ENCODE data around the gene ELK4. TPM values are rescaled to one million over a fixed set of nuclear protein-coding genes. Genes with fewer than 3 reads are reported as not detected.

ELK4 gene
- total and polyA plus RNA-seq, 8 donors: 3.5 to 38.7 (median 11.7) TPM

GRCh38 chr1:205581321-205581980, 50.4 kb downstream of the ELK4 start:
- peaks cover 0 to 3% (median 0%) of the 10 kb centered on the region in 4 donors for H3K36me3 ChIP-seq
- H3K4me1 ChIP-seq: peaks cover 13 to 33% (median 16%) of the 10 kb centered on the region in 4 donors
- TF ChIP-seq EP300 (IDR thresholded peaks at IDR 0.05): no peak
- no peak for TF ChIP-seq POLR2A (IDR thresholded peaks at IDR 0.05)
- H3K9me3 ChIP-seq: no peaks in the 10 kb centered on the region
- 82 to 93% (median 90%) methylated on average over 8 to 9 of the region's 9 CpGs for WGBS, 5 donors
- peak; percentile 2 to 20 for DNase-seq
- H3K4me3 ChIP-seq: no peak overlapping the region
- H3K27ac ChIP-seq: peak overlapping the region; percentile 39 to 79 (median 67)
- peaks cover 0 to 20% (median 0%) of the 10 kb centered on the region in 3 donors for H3K27me3 ChIP-seq
- intact Hi-C loops (cut with DNase I; ENCODE audit: low total_unique reads): loop anchor here (10.0 kb wide), 1 partner anchor 47 kb away; no protein-coding TSS in a partner anchor

DNA sequence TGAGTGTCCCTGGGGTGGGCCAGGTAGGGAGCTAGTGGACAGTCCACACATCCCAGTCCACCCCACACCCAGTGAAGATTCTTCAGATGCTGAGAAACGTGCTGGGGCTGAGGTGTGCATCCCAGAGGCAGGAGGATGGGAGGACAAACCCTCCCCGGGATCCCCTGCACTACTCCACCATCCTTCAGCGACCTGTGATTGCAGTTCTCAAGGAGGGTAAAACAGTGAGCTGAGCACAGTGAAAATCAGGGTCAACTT, 51.0 kb downstream of the ELK4 start:
- 68 to 94% (median 85%) methylated on average over 3 of the region's 3 CpGs for WGBS, 5 donors
- TF ChIP-seq POLR2AphosphoS5 (IDR thresholded peaks at IDR 0.05) (no peak), CTCF (IDR thresholded peaks at IDR 0.05) (no peak)
- intact Hi-C loops (cut with DNase I; ENCODE audit: low total_unique reads): loop anchor here (10.0 kb wide), 1 partner anchor 46 kb away; no protein-coding TSS in a partner anchor
- peaks cover 0 to 20% (median 0%) of the 10 kb centered on the region in 3 donors for H3K27me3 ChIP-seq
- no peaks in the 10 kb centered on the region for H3K9me3 ChIP-seq
- no peak overlapping the region for H3K4me3 ChIP-seq
- H3K27ac ChIP-seq: no peak overlapping the region
- peaks cover 0 to 3% (median 0%) of the 10 kb centered on the region in 4 donors for H3K36me3 ChIP-seq
- peak in 1 of 2 donors; percentile 13 for DNase-seq
- H3K4me1 ChIP-seq: peaks cover 16 to 35% (median 19%) of the 10 kb centered on the region in 4 donors

DNA sequence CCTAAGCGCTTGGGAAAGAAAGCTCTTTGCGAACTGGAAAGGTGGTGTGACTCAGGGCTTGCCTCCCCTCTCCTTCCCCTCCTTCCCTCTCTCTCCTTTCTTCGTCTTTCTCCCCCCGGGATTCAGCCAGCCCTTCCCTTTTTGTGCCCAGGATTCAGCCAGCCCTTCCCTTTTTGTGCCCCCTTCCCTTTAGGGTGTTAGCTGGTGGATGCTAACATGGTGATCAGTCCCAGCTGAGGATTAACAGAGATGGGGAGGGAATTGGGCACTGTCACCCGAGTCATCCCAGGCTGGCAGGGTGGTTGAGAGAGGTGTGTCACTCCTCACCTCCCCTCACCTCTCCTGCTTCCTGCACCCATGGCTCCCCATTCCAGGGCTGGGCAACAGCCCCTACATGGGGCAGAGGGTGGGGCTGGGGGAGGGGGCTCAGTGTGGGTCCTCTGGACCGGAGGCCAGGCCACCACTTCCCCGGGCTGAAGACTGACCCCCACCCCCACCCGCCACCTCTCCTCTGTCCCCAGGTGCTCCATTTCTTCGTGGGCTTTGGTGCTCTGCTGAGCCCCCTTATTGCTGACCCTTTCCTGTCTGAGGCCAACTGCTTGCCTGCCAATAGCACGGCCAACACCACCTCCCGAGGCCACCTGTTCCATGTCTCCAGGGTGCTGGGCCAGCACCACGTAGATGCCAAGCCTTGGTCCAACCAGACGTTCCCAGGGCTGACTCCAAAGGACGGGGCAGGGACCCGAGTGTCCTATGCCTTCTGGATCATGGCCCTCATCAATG, 51.5 kb downstream of the ELK4 start:
- 76 to 88% (median 86%) methylated on average over 11 to 15 of the region's 15 CpGs for WGBS, 5 donors
- Histone ChIP-seq H3K27ac (peak overlapping the region in 1 of 5 donors; percentile 49), H3K4me1 (peaks cover 19 to 32% (median 25%) of the 10 kb centered on the region in 4 donors), H3K9me3 (no peaks in the 10 kb centered on the region), H3K36me3 (peaks cover 0 to 3% (median 0%) of the 10 kb centered on the region in 4 donors), H3K4me3 (no peak overlapping the region), H3K27me3 (peaks cover 0 to 20% (median 0%) of the 10 kb centered on the region in 3 donors)
- DNase-seq: peak in 1 of 2 donors; percentile 17
- TF ChIP-seq POLR2AphosphoS5 (IDR thresholded peaks at IDR 0.05) (no peak), POLR2A (IDR thresholded peaks at IDR 0.05) (no peak), EP300 (IDR thresholded peaks at IDR 0.05) (no peak), CTCF (IDR thresholded peaks at IDR 0.05) (no peak)
- intact Hi-C loops (cut with DNase I; ENCODE audit: low total_unique reads): loop anchor here (10.0 kb wide), 1 partner anchor 46 kb away; no protein-coding TSS in a partner anchor

DNA sequence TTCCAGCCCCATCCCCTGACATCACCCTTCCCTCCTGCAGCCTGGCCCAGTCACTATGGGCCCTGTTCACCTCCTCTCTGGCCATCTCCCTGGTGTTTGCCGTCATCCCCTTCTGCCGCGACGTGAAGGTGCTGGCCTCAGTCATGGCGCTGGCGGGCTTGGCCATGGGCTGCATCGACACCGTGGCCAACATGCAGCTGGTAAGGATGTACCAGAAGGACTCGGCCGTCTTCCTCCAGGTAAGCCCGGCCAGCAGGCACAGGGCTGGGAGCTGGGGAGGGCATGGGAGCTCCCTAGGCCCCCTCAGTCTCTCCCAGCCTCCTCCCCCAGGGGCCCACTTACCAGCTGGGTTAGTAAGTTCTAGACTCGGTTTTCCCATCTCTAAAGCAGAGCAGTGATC, 52.1 kb downstream of the ELK4 start:
- peaks cover 19 to 27% (median 23%) of the 10 kb centered on the region in 4 donors for H3K4me1 ChIP-seq
- H3K27ac ChIP-seq: peak overlapping the region in 2 of 5 donors; percentile 9 to 49
- no peaks in the 10 kb centered on the region for H3K9me3 ChIP-seq
- peaks cover 0 to 20% (median 0%) of the 10 kb centered on the region in 3 donors for H3K27me3 ChIP-seq
- H3K4me3 ChIP-seq: no peak overlapping the region
- 62 to 95% (median 91%) methylated on average over 2 to 12 of the region's 12 CpGs for whole genome bisulfite sequencing, 5 donors
- TF ChIP-seq POLR2AphosphoS5 (IDR thresholded peaks at IDR 0.05) (no peak), POLR2A (IDR thresholded peaks at IDR 0.05) (no peak), EP300 (IDR thresholded peaks at IDR 0.05) (no peak), CTCF (IDR thresholded peaks at IDR 0.05) (no peak)
- no peak for DNase-seq
- intact Hi-C loops (cut with DNase I; ENCODE audit: low total_unique reads): loop anchor here (10.0 kb wide), 1 partner anchor 45 kb away; no protein-coding TSS in a partner anchor
- H3K36me3 ChIP-seq: peaks cover 0 to 3% (median 0%) of the 10 kb centered on the region in 4 donors
